Measurements from ENCODE around the gene GTPBP2. TPM values are rescaled to one million over a fixed set of nuclear protein-coding genes. Genes with fewer than 3 reads are reported as not detected.

GTPBP2 gene
- total and polyA plus RNA-seq, 2 of the 13 experiments (the other 11 are each of a cell fraction or from before 2014, with no cell fraction given) = 26.9 to 88.2 TPM

GRCh38 chr6:43627008-43627825, 1.8 kb downstream of the GTPBP2 start (continued):
- TF ChIP-seq, protein P1, sequence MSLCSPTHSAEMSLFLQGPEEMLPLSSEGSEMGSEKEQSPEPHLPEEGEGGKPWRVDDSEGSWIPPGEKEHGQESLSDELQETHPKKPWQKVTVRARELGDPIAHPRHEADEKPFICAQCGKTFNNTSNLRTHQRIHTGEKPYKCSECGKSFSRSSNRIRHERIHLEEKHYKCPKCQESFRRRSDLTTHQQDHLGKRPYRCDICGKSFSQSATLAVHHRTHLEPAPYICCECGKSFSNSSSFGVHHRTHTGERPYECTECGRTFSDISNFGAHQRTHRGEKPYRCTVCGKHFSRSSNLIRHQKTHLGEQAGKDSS (CRISPR knock-in tag; IDR thresholded peaks at IDR 0.05; ENCODE audit: borderline replicate concordance, low read depth) = peak; percentile 34; the same call in 1 of the 2 replicates
- TF ChIP-seq TBL1XR1 (IDR thresholded peaks at IDR 0.05; ENCODE audit: borderline replicate concordance, low read length, partially characterized antibody) = peak; percentile 18
- peak; percentile 71 for TF ChIP-seq FOXC1 (CRISPR knock-in tag; IDR thresholded peaks at IDR 0.05; ENCODE audit: borderline replicate concordance)
- TF ChIP-seq CREB1 (IDR thresholded peaks at IDR 0.05) = peak; percentile 55; the same call in 1 of the 2 replicates
- TF ChIP-seq CREB1 (CRISPR knock-in tag; IDR thresholded peaks at IDR 0.05) = peak; percentile 73
- TF ChIP-seq, protein P2, sequence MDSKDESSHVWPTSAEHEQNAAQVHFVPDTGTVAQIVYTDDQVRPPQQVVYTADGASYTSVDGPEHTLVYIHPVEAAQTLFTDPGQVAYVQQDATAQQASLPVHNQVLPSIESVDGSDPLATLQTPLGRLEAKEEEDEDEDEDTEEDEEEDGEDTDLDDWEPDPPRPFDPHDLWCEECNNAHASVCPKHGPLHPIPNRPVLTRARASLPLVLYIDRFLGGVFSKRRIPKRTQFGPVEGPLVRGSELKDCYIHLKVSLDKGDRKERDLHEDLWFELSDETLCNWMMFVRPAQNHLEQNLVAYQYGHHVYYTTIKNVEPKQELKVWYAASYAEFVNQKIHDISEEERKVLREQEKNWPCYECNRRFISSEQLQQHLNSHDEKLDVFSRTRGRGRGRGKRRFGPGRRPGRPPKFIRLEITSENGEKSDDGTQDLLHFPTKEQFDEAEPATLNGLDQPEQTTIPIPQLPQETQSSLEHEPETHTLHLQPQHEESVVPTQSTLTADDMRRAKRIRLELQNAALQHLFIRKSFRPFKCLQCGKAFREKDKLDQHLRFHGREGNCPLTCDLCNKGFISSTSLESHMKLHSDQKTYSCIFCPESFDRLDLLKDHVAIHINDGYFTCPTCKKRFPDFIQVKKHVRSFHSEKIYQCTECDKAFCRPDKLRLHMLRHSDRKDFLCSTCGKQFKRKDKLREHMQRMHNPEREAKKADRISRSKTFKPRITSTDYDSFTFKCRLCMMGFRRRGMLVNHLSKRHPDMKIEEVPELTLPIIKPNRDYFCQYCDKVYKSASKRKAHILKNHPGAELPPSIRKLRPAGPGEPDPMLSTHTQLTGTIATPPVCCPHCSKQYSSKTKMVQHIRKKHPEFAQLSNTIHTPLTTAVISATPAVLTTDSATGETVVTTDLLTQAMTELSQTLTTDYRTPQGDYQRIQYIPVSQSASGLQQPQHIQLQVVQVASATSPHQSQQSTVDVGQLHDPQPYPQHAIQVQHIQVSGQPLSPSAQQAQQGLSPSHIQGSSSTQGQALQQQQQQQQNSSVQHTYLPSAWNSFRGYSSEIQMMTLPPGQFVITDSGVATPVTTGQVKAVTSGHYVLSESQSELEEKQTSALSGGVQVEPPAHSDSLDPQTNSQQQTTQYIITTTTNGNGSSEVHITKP (CRISPR knock-in tag; IDR thresholded peaks at IDR 0.05; ENCODE audit: low read depth) = peak; percentile 55; the same call in 1 of the 2 replicates
- peak; percentile 57 for TF ChIP-seq ZNF878 (CRISPR knock-in tag; IDR thresholded peaks at IDR 0.05)
- peak; percentile 58 for TF ChIP-seq ELF3 (CRISPR knock-in tag; IDR thresholded peaks at IDR 0.05)
- no peak for TF ChIP-seq CBX2 (IDR thresholded peaks at IDR 0.05; ENCODE audit: low read depth, low read length)
- TF ChIP-seq CBX2 (CRISPR knock-in tag; IDR thresholded peaks at IDR 0.05; ENCODE audit: low read depth) = no peak
- no peak for TF ChIP-seq ZBTB20 (CRISPR knock-in tag; IDR thresholded peaks at IDR 0.05; ENCODE audit: borderline replicate concordance, low read depth)
- TF ChIP-seq YEATS4 (CRISPR knock-in tag; IDR thresholded peaks at IDR 0.05; ENCODE audit: borderline replicate concordance) = no peak
- TF ChIP-seq, protein P3, sequence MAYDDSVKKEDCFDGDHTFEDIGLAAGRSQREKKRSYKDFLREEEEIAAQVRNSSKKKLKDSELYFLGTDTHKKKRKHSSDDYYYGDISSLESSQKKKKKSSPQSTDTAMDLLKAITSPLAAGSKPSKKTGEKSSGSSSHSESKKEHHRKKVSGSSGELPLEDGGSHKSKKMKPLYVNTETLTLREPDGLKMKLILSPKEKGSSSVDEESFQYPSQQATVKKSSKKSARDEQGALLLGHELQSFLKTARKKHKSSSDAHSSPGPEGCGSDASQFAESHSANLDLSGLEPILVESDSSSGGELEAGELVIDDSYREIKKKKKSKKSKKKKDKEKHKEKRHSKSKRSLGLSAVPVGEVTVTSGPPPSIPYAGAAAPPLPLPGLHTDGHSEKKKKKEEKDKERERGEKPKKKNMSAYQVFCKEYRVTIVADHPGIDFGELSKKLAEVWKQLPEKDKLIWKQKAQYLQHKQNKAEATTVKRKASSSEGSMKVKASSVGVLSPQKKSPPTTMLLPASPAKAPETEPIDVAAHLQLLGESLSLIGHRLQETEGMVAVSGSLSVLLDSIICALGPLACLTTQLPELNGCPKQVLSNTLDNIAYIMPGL (CRISPR knock-in tag; IDR thresholded peaks at IDR 0.05; ENCODE audit: borderline replicate concordance in 1 of 2, low read depth in 1 of 2) = 0 out of 4 replicates have a peak, but pooled peaks of 1 of the 2 experiments have one; percentile 45
- TF ChIP-seq, protein P4, sequence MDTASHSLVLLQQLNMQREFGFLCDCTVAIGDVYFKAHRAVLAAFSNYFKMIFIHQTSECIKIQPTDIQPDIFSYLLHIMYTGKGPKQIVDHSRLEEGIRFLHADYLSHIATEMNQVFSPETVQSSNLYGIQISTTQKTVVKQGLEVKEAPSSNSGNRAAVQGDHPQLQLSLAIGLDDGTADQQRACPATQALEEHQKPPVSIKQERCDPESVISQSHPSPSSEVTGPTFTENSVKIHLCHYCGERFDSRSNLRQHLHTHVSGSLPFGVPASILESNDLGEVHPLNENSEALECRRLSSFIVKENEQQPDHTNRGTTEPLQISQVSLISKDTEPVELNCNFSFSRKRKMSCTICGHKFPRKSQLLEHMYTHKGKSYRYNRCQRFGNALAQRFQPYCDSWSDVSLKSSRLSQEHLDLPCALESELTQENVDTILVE (CRISPR knock-in tag; IDR thresholded peaks at IDR 0.05) = peak; percentile 49; the same call in 1 of the 2 replicates
- TF ChIP-seq, protein P5, sequence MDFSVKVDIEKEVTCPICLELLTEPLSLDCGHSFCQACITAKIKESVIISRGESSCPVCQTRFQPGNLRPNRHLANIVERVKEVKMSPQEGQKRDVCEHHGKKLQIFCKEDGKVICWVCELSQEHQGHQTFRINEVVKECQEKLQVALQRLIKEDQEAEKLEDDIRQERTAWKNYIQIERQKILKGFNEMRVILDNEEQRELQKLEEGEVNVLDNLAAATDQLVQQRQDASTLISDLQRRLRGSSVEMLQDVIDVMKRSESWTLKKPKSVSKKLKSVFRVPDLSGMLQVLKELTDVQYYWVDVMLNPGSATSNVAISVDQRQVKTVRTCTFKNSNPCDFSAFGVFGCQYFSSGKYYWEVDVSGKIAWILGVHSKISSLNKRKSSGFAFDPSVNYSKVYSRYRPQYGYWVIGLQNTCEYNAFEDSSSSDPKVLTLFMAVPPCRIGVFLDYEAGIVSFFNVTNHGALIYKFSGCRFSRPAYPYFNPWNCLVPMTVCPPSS (IDR thresholded peaks at IDR 0.05) = no peak
- no peak for TF ChIP-seq ZNF766 (CRISPR knock-in tag; IDR thresholded peaks at IDR 0.05; ENCODE audit: borderline replicate concordance)
- TF ChIP-seq ZNF124 (CRISPR knock-in tag; IDR thresholded peaks at IDR 0.05) = no peak
- peak; percentile 74 for TF ChIP-seq FOSL2 (CRISPR knock-in tag; IDR thresholded peaks at IDR 0.05)
- peak; percentile 36; the same call in 1 of the 2 replicates for TF ChIP-seq ZC3H4 (CRISPR knock-in tag; IDR thresholded peaks at IDR 0.05; ENCODE audit: borderline replicate concordance)
- TF ChIP-seq ZNF550 (CRISPR knock-in tag; IDR thresholded peaks at IDR 0.05; ENCODE audit: borderline replicate concordance) = peak; percentile 10; the same call in 1 of the 2 replicates
